NCI-H187 treated with DMSO at 0.1 percent for 48 hours (cell line): ENCODE results near the gene MTR.

Experiments
- DNase-seq: peaks from one replicate; lab custom pipeline; 2025; lab: John Stamatoyannopoulos, UW

The MTR gene

GRCh38 chr1:236795035-236795756, at the start of gene MTR:
Gene MTR, plus strand, starts transcription at chr1:236795292. Its CDS starts 412 bp downstream, at chr1:236795704.
- peak; percentile 58 for DNase-seq

GRCh38 chr1:236746785-236747184, 48.3 kb upstream of the MTR start:
- DNase-seq = no peak

GRCh38 chr1:236747311-236747985, 47.6 kb upstream of the MTR start:
- DNase-seq = no peak

DNA sequence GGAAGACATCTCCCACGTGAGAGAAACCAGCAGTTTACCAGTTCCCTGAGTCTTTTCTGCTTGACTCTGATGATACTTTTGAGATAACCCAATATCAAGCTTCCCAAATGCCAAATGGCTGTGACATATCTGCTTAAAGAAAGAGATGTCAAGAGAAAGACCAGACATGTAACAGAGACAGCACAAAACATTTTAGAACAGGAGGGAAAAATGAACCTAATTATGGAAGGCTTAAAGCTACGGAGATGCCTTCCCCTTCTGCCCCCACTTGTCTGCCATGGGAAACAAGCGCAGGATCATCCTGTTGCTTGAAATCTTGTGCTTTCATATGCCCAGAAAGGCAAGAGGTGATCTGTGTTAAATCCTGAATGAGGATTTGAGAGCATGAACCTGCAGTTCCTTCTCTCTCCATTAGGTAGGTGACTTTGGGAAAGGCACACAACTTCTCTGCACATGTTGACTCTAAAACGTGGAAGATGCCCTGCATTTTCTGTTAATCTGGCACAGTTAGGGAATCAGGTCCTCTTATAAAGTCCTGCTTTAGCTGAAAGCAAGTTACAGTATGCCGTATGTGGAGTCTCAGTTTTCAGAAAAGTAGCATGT, 46.7 kb upstream of the MTR start:
- DNase-seq = no peak

DNA sequence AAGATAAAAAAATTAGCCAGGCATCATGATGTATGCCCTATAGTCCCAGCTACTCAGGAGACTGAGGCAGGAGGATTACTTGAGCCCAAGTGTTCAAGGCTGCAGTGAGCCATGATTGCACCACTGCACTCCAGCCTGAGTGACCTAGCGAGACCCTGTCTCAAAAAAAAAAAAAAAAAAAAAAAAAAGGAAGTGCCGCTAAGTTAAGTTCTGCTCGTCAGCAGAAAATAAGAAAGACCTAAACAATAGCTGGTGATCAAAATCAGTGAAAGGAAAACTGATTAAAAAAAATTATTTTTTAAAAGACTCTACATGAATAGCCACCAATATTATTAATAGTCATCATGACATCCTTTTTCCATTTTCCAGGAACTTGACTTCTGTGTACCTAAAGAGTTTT, 44.2 kb upstream of the MTR start:
- no peak for DNase-seq

- no peak for DNase-seq
Measured at GRCh38 chr1:236751385-236751784, 43.7 kb upstream of the MTR start.

- DNase-seq = no peak
Measured at GRCh38 chr1:236751935-236752334, 43.2 kb upstream of the MTR start.

GRCh38 chr1:236753516-236753915, 41.6 kb upstream of the MTR start:
- no peak for DNase-seq

- no peak for DNase-seq
Measured at GRCh38 chr1:236753964-236754363, 41.1 kb upstream of the MTR start.

DNA sequence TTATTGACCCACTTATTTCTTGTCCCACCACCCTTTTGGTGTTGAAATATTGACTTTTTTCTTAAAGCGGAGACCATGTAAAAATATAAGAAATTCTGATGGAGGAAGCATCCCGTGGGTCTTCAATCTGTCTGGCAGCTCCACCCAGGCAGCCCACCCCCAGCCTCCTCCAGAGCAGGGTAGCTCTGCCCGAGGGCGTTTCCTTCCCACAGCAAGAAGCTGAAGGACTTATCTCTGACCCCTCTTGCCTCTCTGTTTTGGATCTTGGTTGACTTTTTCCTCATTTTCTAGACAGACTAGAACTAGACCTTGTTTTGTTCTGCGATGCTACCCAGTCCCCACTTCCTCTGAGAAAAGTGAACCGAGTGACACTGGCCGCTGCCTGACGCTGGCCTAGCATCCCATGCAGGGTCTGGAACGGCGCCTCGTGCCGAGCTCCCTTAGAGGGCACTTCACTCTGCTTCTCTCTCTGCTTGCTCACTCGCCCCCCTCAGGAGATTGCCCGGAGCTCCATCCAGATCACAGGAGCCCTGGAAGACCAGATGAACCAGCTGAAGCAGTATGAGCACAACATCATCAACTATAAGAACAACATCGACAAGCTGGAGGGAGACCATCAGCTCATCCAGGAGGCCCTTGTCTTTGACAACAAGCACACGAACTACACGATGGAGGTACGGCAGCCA, 40.4 kb upstream of the MTR start:
- no peak for DNase-seq

DNA sequence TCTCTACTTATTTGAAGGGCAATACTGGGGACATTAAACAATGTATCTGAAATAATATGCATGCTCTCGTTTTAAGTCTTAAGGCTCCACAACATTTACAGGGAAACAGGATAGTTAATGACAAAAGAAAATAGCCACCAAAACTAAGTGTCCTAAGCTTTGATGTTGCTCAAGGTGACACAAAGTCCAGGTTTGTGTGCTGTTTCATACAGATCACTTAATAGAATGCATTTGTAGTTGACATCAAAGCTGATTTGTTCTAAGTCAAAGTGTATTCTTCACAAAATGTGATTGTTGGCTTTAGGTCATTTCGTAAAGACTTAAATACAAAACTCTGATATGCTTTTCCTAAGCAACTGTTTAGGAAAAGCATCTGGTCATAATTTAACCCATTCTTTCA, 37.5 kb upstream of the MTR start:
- no peak for DNase-seq

- no peak for DNase-seq
Measured at GRCh38 chr1:236759252-236759859, 35.7 kb upstream of the MTR start.

- DNase-seq = no peak
Measured at GRCh38 chr1:236760480-236760879, 34.6 kb upstream of the MTR start.

- DNase-seq = no peak
Measured at GRCh38 chr1:236760986-236761385, 34.1 kb upstream of the MTR start.

GRCh38 chr1:236761397-236762132, 33.5 kb upstream of the MTR start:
- no peak for DNase-seq

DNA sequence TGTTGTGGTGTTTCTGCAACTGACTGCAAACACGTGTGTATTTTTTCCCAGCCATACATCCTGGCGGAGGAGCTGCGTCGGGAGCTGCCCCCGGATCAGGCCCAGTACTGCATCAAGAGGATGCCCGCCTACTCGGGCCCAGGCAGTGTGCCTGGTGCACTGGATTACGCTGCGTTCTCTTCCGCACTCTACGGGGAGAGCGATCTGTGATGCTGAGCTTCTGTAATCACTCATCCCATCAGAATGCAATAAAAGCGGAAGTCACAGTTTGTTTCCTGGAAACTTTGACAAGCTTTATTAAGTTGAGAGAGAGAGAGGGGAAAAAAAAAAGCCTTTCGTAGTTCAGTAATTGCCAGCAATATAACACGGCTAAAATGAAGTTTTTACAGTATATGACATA, 32.7 kb upstream of the MTR start:
- no peak for DNase-seq

DNA sequence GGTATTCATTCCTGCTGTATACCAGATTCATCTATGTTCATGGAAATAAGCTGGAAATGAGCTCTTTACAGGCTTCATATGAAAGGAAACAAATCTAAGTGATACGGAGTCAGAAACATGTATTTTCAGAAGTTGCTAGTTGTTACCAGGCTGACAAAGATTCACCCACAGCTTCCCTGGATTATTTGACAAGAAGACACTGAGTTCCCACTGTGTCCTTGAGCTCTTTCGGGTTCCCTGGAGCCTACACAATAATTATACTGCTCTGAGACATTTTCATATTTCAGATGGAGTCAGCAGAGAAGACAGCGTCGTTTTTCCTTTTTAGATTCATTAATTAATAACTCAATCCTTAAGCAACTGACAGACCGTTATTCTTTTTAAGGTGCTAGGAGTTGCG, 29.3 kb upstream of the MTR start:
- DNase-seq = no peak

- DNase-seq = no peak
Measured at GRCh38 chr1:236766506-236766905, 28.6 kb upstream of the MTR start.

GRCh38 chr1:236767276-236767675, 27.8 kb upstream of the MTR start:
- DNase-seq = no peak

DNA sequence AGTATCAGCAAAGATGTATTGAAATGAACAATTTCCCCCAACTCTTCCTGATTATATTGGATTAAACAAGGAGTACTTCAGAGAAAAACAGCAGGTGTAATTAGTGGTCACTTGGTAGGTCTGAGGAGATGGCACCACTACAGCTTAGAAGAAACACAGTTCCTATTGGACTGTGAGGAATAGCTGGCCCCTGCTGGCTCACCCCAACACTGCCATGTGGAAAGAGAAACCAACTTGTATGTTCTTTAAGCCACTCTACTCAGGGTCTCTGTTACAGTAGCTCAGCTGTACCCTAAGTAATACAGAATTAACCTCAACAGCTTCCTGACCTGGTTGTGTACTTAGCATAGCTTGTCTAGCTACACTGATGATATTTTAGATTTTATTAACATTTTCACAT, 26.5 kb upstream of the MTR start:
- DNase-seq = no peak

- DNase-seq = no peak
Measured at GRCh38 chr1:236773919-236774318, 21.2 kb upstream of the MTR start.

- no peak for DNase-seq
Measured at GRCh38 chr1:236774926-236775325, 20.2 kb upstream of the MTR start.
